Smooth muscle cell (in vitro differentiated cells): Measurements from ENCODE around the gene CCIN. TPM values are rescaled to one million over a fixed set of nuclear protein-coding genes. Genes with fewer than 3 reads are reported as not detected.
"Not testable (repeated sequence)": the region's sequence is repeated elsewhere in the genome, so short reads cannot be mapped to it uniquely, and the experiment has no call there.

Experiments
- DNase-seq: peaks from one replicate; lab custom pipeline; 2025; ENCODE audit not compliant: unreplicated experiment; lab: John Stamatoyannopoulos, UW
- H2AFZ ChIP-seq: fragments of 200-600 bp; sonication (generic); 2 replicates; pipeline ENCODE4 v1.6.0; 2016; ENCODE audit warnings: antibody characterized with exemption, low read depth, mild to moderate bottlenecking
- H3F3A ChIP-seq: fragments of 200-600 bp; sonication (generic); 2 replicates; pipeline ENCODE4 v1.6.0; 2017; ENCODE audit warnings: antibody characterized with exemption, low read depth
- H3K27ac ChIP-seq: fragments of 200-600 bp; sonication (generic); 2 replicates; pipeline ENCODE4 v1.5.1; 2016; ENCODE audit warnings: low read depth, mild to moderate bottlenecking
- H3K27me3 ChIP-seq: fragments of 200-600 bp; sonication (generic); 2 replicates; pipeline ENCODE4 v1.6.1; 2016; ENCODE audit warnings: low read depth, mild to moderate bottlenecking
- H3K36me3 ChIP-seq: fragments of 200-600 bp; sonication (generic); 2 replicates; pipeline ENCODE4 v1.5.1; 2016; ENCODE audit warnings: low read depth
- H3K4me1 ChIP-seq: fragments of 200-600 bp; sonication (generic); 2 replicates; pipeline ENCODE4 v1.5.1; 2016; ENCODE audit warnings: low read depth
- H3K4me2 ChIP-seq: fragments of 200-600 bp; sonication (generic); 2 replicates; pipeline ENCODE4 v1.6.0; 2016; ENCODE audit warnings: mild to moderate bottlenecking
- H3K4me3 ChIP-seq: fragments of 200-600 bp; sonication (generic); 2 replicates; pipeline ENCODE4 v1.5.1; 2016; ENCODE audit warnings: mild to moderate bottlenecking
- H3K79me2 ChIP-seq: fragments of 200-600 bp; sonication (generic); 2 replicates; pipeline ENCODE4 v1.6.0; 2016; ENCODE audit warnings: low read depth, mild to moderate bottlenecking
- H3K9ac ChIP-seq: fragments of 200-600 bp; sonication (generic); 2 replicates; pipeline ENCODE4 v1.6.0; 2016; ENCODE audit warnings: low read depth
- H3K9me3 ChIP-seq: fragments of 200-600 bp; sonication (generic); replicated peaks from 2 replicates; pipeline ENCODE4 v1.5.1; 2016; ENCODE audit warnings: low read depth
- H4K20me1 ChIP-seq: fragments of 200-600 bp; sonication (generic); 2 replicates; pipeline ENCODE4 v1.6.0; 2016; ENCODE audit warnings: low read depth
- CTCF ChIP-seq: fragments of 200-600 bp; sonication (generic); IDR thresholded peaks from 2 replicates; pipeline ENCODE4 v1.5.1; 2017; ENCODE audit warnings: borderline replicate concordance, mild to moderate bottlenecking, antibody characterized with exemption; ENCODE audit not compliant: insufficient read depth, poor library complexity, severe bottlenecking
- WGBS: methylation state at CpG from one replicate; pipeline ENCODE4 v1.1.7; 2016; ENCODE audit warnings: low lambda C conversion rate; 5-methylcytosine and 5-hydroxymethylcytosine counted together
- polyA plus RNA-seq: library from polyadenylated mRNA; unstranded; fragments of >200 nt; fragmentation: Nextera tagmentation; extraction: Ambion mirVana; gene quantifications from 2 replicates; pipeline ENCODE4 v1.2.1, GENCODE V29; 2016
- total RNA-seq: library from RNA; depleted of rRNA; stranded (reverse); fragments of >200 nt; gene quantifications from 2 replicates; pipeline ENCODE4 v1.2.3, GENCODE V29; 2014

Gene CCIN
- total and polyA plus RNA-seq, 2 experiments from 2014 or later: 0.31 to 1.3 TPM

- no peak for TF ChIP-seq CTCF
- WGBS: 78% methylated on average over 7 of the region's 7 CpGs
Observed at GRCh38 chr9:36158917-36159316, 10.3 kb upstream of the CCIN start.

GRCh38 chr9:36159509-36159908 lies 9.7 kb upstream of the CCIN start:
- not testable (repeated sequence) for H3K36me3 ChIP-seq, H3K4me2 ChIP-seq, H3K9ac ChIP-seq, H3K9me3 ChIP-seq, H4K20me1 ChIP-seq, H3K4me3 ChIP-seq, H3K27me3 ChIP-seq, H3K27ac ChIP-seq, H3K79me2 ChIP-seq, H2AFZ ChIP-seq, DNase-seq
- Histone ChIP-seq H3F3A (peaks cover 22% of the 10 kb centered on the region), H3K4me1 (peaks cover 27% of the 10 kb centered on the region)
- 91% methylated on average over 4 of the region's 4 CpGs for WGBS

More at GRCh38 chr9:36158917-36159316, 10.3 kb upstream of the CCIN start:
- Histone ChIP-seq H3K36me3 (no peaks in the 10 kb centered on the region), H3F3A (peaks cover 16% of the 10 kb centered on the region), H3K27me3 (no peaks in the 10 kb centered on the region), H3K4me1 (peaks cover 25% of the 10 kb centered on the region), H3K4me2 (no peak overlapping the region), H3K4me3 (no peak overlapping the region), H3K79me2 (no peaks in the 10 kb centered on the region), H3K9me3 (peaks cover 4% of the 10 kb centered on the region), H3K27ac (no peak overlapping the region), H2AFZ (no peak overlapping the region), H4K20me1 (no peaks in the 10 kb centered on the region), H3K9ac (no peak overlapping the region)
- DNase-seq: no peak

DNA sequence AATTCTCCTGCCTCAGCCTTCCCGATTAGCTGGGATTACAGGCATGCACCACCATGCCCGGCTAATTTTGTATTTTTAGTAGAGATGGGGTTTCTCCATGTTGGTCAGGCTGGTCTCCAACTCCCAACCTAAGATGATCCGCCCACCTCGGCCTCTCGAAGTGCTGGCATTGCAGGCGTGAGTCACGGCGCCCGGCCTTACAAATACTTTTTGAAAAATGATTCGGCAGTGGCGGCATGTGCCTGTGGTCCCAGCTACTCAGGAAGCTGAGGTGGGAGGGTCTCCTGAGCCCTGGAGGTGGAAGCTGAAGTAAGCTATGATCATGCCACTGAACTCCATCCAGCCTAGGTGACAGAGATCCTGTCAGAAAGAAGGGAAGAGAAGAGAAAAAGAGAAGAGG lies 9.1 kb upstream of the CCIN start:
- not testable (repeated sequence) for H3K9ac ChIP-seq, H2AFZ ChIP-seq, H3K27me3 ChIP-seq, H4K20me1 ChIP-seq, H3K4me3 ChIP-seq, H3K79me2 ChIP-seq, DNase-seq, H3K9me3 ChIP-seq, H3K36me3 ChIP-seq, H3K4me2 ChIP-seq
- H3F3A ChIP-seq: peaks cover 23% of the 10 kb centered on the region
- WGBS: 81% methylated on average over 11 of the region's 11 CpGs
- peak overlapping the region; percentile 86 for H3K27ac ChIP-seq
- H3K4me1 ChIP-seq: peaks cover 27% of the 10 kb centered on the region

DNA sequence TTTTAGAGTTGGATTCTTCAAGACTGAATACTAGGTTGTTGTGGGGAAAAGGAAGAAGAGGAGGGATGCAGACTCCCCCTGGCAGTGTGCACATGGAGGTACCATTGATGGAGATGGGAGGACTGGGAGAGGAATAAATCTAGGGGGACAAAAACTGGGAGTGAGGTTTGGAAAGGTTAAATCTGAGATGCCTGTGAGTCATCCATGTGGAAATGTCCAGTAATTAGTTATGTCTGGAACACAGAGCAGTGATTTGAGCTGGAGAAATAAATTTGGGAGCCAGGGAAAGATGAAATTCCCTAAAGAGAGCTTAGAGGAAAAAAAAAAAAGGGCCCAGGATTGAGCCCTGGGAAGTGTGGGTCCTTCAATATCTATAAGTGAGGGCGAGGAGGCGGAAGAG lies 8.0 kb upstream of the CCIN start:
- DNase-seq: no peak
- Histone ChIP-seq H3K9me3 (peaks cover 4% of the 10 kb centered on the region), H3K9ac (peak overlapping the region; percentile 1), H3K4me1 (peaks cover 27% of the 10 kb centered on the region), H3K4me2 (peak overlapping the region; percentile 27), H4K20me1 (no peaks in the 10 kb centered on the region), H3K79me2 (no peaks in the 10 kb centered on the region), H3K27ac (peak overlapping the region; percentile 86), H3K4me3 (no peak overlapping the region), H3K27me3 (no peaks in the 10 kb centered on the region), H3K36me3 (no peaks in the 10 kb centered on the region), H3F3A (peaks cover 18% of the 10 kb centered on the region), H2AFZ (no peak overlapping the region)
- WGBS: 61% methylated on average over 2 of the region's 2 CpGs
- no peak for TF ChIP-seq CTCF

DNA sequence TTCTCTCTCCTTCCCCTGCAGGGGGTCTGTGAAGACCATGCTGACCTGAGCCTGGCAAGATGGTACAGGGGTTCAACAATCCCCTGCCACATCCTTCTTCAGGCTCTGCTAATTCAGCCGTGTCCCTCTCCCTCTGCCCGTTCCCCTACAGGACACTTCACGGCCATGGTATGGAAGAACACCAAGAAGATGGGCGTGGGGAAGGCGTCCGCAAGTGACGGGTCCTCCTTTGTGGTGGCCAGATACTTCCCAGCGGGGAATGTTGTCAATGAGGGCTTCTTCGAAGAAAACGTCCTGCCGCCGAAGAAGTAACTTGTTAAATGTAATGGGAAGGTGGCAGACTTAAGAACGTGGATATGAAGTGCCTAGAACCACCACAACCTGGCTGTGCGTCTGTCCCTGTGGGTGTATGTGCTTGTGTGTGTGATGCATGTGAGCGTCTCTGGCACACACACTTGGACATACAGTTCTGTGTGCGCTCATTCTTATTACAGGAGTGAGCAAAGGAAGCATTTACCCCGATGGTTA lies 6.9 kb upstream of the CCIN start:
- no peak for DNase-seq
- H4K20me1 ChIP-seq: no peaks in the 10 kb centered on the region
- H3K9me3 ChIP-seq: no peaks in the 10 kb centered on the region
- no peak overlapping the region for H3K4me3 ChIP-seq
- H3K9ac ChIP-seq: peak overlapping the region; percentile 37
- H3K27me3 ChIP-seq: no peaks in the 10 kb centered on the region
- no peaks in the 10 kb centered on the region for H3K36me3 ChIP-seq
- H2AFZ ChIP-seq: no peak overlapping the region
- H3F3A ChIP-seq: peaks cover 18% of the 10 kb centered on the region
- no peaks in the 10 kb centered on the region for H3K79me2 ChIP-seq
- peak overlapping the region; percentile 37 for H3K4me2 ChIP-seq
- no peak for TF ChIP-seq CTCF
- WGBS: 91% methylated on average over 17 of the region's 17 CpGs
- peaks cover 27% of the 10 kb centered on the region for H3K4me1 ChIP-seq
- H3K27ac ChIP-seq: peak overlapping the region; percentile 86
